ENCODE data around the gene CAPN11.

GRCh38 chr6:44227148-44227793 is 68.7 kb downstream of the CAPN11 start:
- TF ChIP-seq ZNF592 (IDR thresholded peaks at IDR 0.05): no peak
- TF ChIP-seq ATF3 (IDR thresholded peaks at IDR 0.05; ENCODE audit: borderline replicate concordance, extremely low read depth, low read depth, low read length): no peak
- TF ChIP-seq RAD51 (IDR thresholded peaks at IDR 0.05): no peak
- TF ChIP-seq TAF1 (IDR thresholded peaks at IDR 0.05; ENCODE audit: borderline replicate concordance, low read depth, low read length): no peak
- no peak for TF ChIP-seq BMI1 (IDR thresholded peaks at IDR 0.05; ENCODE audit: borderline replicate concordance)
- TF ChIP-seq SRF (IDR thresholded peaks at IDR 0.05; ENCODE audit: low read depth in 2 of 2, low read length in 2 of 2): no peak
- no peak for TF ChIP-seq REST (IDR thresholded peaks at IDR 0.05; ENCODE audit: low read depth, low read length)
- TF ChIP-seq RUNX3 (IDR thresholded peaks at IDR 0.05; ENCODE audit: low read length): no peak
- no peak for TF ChIP-seq NBN (IDR thresholded peaks at IDR 0.05)
- TF ChIP-seq POLR2AphosphoS5 (IDR thresholded peaks at IDR 0.05; ENCODE audit: low read length): no peak
- no peak for TF ChIP-seq SUPT20H (IDR thresholded peaks at IDR 0.05; ENCODE audit: borderline replicate concordance, control insufficient read depth, low read depth, low read length)

All from GM12878 (cell line).